ENCODE results near the gene SLC18B1. TPM values are rescaled to one million over a fixed set of nuclear protein-coding genes. Genes with fewer than 3 reads are reported as not detected.

SLC18B1 gene
- polyA plus RNA-seq, 3 donors = 10.3 to 36.6 (median 24.8) TPM

- peak overlapping the region; percentile 15 for H2AFZ ChIP-seq (ENCODE audit: insufficient read depth, low read depth, low read length, poor library complexity, severe bottlenecking)
- DNase-seq = no peak
- no peaks in the 10 kb centered on the region for H3K27me3 ChIP-seq (ENCODE audit: control insufficient read depth in 2 of 2, insufficient read depth in 2 of 2, low read length in 2 of 2)
- H3K4me3 ChIP-seq (replicated peaks in 1 of 3; ENCODE audit: low read depth in 2 of 3, low read length in 3 of 3) = no peak overlapping the region
- peaks cover 36 to 56% of the 10 kb centered on the region in 2 donors for H3K4me1 ChIP-seq (ENCODE audit: control insufficient read depth in 1 of 2, insufficient read depth in 2 of 2, low read length in 2 of 2)
- peaks cover 0 to 2% (median 2%) of the 10 kb centered on the region in 3 donors for H3K27me3 Mint-ChIP-seq (ENCODE audit: low read depth in 3 of 3)
- no peak overlapping the region for H3K4me2 ChIP-seq (replicated peaks; ENCODE audit: extremely low read depth, low read length, poor library complexity, severe bottlenecking)
- H4K20me1 ChIP-seq (ENCODE audit: insufficient read depth, low read length) = no peaks in the 10 kb centered on the region
- no peaks in the 10 kb centered on the region for H3K36me3 ChIP-seq (replicated peaks in 1 of 2; ENCODE audit: control insufficient read depth in 1 of 2, insufficient read depth in 2 of 2, low read length in 2 of 2)
- intact Hi-C loops (cut with micrococcal nuclease) = no loop called here
- H3K36me3 Mint-ChIP-seq = peaks cover 8 to 12% of the 10 kb centered on the region in 2 donors
- H3K79me2 ChIP-seq (ENCODE audit: insufficient read depth, low read length) = peaks cover 17% of the 10 kb centered on the region
- H3K9ac ChIP-seq (ENCODE audit: insufficient read depth, low read length, poor library complexity, severe bottlenecking) = no peak overlapping the region
- no peak overlapping the region for H3K4me3 Mint-ChIP-seq
- peak overlapping the region in 2 of 7 donors; percentile 22 to 41 for H3K27ac Mint-ChIP-seq
- no peak for TF ChIP-seq CTCF (IDR thresholded peaks at IDR 0.05)
- H3K27ac ChIP-seq (ENCODE audit: low read depth in 1 of 2, low read length in 2 of 2) = peak overlapping the region in 1 of 2 donors; percentile 73
- H3K9me3 ChIP-seq (replicated peaks in 1 of 2; ENCODE audit: control insufficient read depth in 1 of 2, insufficient read depth in 1 of 2, low read length in 2 of 2) = no peaks in the 10 kb centered on the region
- H3K4me1 Mint-ChIP-seq = peaks cover 57% of the 10 kb centered on the region
- H3K9me3 Mint-ChIP-seq = peaks cover 0 to 2% (median 0%) of the 10 kb centered on the region in 7 donors
Measured at GRCh38 chr6:132764370-132764769, 34.1 kb downstream of the SLC18B1 start.

- peak overlapping the region; percentile 68 for H3K4me2 ChIP-seq (replicated peaks; ENCODE audit: extremely low read depth, low read length, poor library complexity, severe bottlenecking)
Measured at GRCh38 chr6:132763269-132763668, 35.2 kb downstream of the SLC18B1 start.

More at GRCh38 chr6:132763269-132763668, 35.2 kb downstream of the SLC18B1 start:
- Histone ChIP-seq H3K4me3 (replicated peaks in 1 of 3; ENCODE audit: low read depth in 2 of 3, low read length in 3 of 3) (peak overlapping the region; percentile 8 to 62 (median 40)), H4K20me1 (ENCODE audit: insufficient read depth, low read length) (no peaks in the 10 kb centered on the region), H3K4me1 (ENCODE audit: control insufficient read depth in 1 of 2, insufficient read depth in 2 of 2, low read length in 2 of 2) (peaks cover 44 to 67% of the 10 kb centered on the region in 2 donors), H3K36me3 (replicated peaks in 1 of 2; ENCODE audit: control insufficient read depth in 1 of 2, insufficient read depth in 2 of 2, low read length in 2 of 2) (no peaks in the 10 kb centered on the region), H3K27ac (ENCODE audit: low read depth in 1 of 2, low read length in 2 of 2) (peak overlapping the region; percentile 32 to 73), H3K79me2 (ENCODE audit: insufficient read depth, low read length) (peaks cover 17% of the 10 kb centered on the region), H3K9ac (ENCODE audit: insufficient read depth, low read length, poor library complexity, severe bottlenecking) (no peak overlapping the region), H3K27me3 (ENCODE audit: control insufficient read depth in 2 of 2, insufficient read depth in 2 of 2, low read length in 2 of 2) (no peaks in the 10 kb centered on the region), H3K9me3 (replicated peaks in 1 of 2; ENCODE audit: control insufficient read depth in 1 of 2, insufficient read depth in 1 of 2, low read length in 2 of 2) (no peaks in the 10 kb centered on the region), H2AFZ (ENCODE audit: insufficient read depth, low read depth, low read length, poor library complexity, severe bottlenecking) (peak overlapping the region; percentile 50)
- Mint-ChIP-seq H3K27ac (peak overlapping the region; percentile 27 to 92 (median 80)), H3K27me3 (ENCODE audit: low read depth in 3 of 3) (peaks cover 0 to 2% (median 0%) of the 10 kb centered on the region in 3 donors), H3K4me3 (peak overlapping the region; percentile 53 to 76), H3K9me3 (peaks cover 0 to 2% (median 0%) of the 10 kb centered on the region in 7 donors), H3K4me1 (peaks cover 57% of the 10 kb centered on the region), H3K36me3 (peaks cover 8 to 10% of the 10 kb centered on the region in 2 donors)
- no peak for TF ChIP-seq CTCF (IDR thresholded peaks at IDR 0.05)
- intact Hi-C loops (cut with micrococcal nuclease) = no loop called here
- peak; percentile 47 to 60 (median 56) for DNase-seq
- 50% methylated on average over 2 of the region's 2 CpGs for WGBS (ENCODE audit: insufficient coverage)

Measured in CD14-positive monocyte (primary cell).